Measurements from ENCODE around the gene USP28.
"Not testable (repeated sequence)": the region's sequence is repeated elsewhere in the genome, so short reads cannot be mapped to it uniquely, and the experiment has no call there.

USP28 gene

GRCh38 chr11:113835306-113835705 is 40.1 kb downstream of the USP28 start:
- no peak for DNase-seq (ENCODE audit: low read depth in 2 of 2)

DNA sequence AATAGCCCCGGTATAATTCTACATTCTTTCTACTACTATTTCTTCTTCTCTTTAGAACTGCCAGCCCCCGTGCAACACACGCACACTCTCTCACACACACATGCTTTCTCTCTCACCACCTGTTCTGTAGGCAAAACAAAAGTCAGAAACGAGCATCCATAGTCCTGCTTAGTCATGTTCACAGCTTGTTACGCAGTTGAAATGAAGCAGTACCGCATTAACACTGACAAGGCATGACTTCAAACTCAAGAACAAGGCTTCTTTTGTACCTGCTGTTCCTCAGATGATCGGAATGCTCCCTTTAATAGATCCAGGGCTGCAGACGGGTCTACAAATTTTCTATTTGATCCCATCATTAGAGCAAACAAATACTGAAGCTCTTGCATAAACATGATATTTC is 42.2 kb downstream of the USP28 start:
- DNase-seq (ENCODE audit: low read depth in 2 of 2), result no peak

DNA sequence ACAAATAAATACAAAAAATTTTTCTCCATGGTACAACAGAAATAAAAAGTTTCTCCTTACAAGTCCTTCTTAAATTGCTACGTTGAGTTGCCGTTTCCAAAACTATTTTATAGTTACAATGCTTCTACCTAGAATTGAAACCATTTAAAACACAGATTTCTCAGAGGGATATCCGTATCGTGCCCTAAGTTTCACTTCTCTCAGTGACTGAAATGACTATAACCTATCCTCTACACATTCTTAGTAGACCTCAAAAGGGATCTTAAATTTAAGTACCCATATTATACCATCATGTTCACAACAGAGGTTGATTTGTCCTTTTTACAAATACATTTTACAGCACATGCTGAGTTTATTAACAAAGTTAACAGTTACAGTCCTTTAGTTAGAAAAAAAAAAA is 44.1 kb downstream of the USP28 start:
- DNase-seq (ENCODE audit: low read depth in 2 of 2), result no peak

DNA sequence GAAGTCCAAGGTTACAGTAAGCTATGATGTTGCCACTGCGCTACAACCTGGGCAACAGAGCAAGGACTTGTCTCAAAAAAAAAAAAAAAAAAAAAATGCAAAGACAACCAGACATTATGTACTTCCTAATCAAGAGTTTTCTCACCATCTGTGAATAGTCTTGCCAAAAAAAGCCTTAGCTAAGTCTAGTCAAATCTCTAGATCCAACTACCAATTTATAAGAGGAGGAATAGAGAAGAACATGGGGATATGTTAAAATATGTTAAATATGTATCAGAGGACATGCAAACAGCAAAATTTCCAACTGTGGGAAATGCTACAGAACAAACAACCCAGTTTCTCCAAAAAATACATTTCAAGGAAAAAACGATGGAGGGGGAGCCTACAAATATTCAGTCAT is 45.6 kb downstream of the USP28 start:
- no peak for DNase-seq (ENCODE audit: low read depth in 2 of 2)

DNA sequence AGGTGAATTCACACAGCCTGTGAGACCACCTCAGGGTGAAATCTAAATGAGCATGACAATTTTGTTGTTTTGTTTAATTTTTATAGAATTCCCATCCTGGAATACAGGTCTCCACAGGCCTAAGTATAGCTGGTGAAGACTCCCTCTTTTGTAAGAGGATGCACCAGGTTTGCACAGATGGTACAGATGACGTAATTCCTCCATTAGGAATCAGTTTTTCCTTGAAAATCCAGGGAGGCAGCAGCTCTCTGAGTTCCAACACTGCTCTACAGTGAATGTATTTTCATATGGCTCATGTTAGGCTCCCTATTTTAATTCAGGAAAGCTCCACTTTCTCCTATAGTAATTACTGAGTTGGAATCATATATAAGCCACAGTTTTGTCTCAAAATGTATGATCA is 47.2 kb downstream of the USP28 start:
- DNase-seq (ENCODE audit: low read depth in 2 of 2), result no peak

DNA sequence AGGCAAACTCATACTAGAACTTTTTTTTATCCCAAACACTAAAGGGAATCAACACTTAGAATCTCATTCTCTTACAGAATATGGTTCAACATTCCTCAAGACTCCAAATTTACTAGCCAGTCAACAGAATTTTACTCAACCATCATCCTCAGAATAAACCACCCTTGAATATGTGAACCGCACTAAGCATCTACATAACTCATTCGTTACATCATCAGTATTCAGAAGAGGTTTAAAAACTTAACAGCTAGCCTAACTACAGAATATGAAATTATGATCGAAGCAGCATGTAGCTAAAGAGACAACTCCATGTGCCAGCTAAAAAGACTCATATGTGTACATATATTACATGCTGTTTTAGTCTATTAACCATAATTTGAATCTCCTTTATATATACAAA is 47.9 kb downstream of the USP28 start:
- no peak for DNase-seq (ENCODE audit: low read depth in 2 of 2)

- no peak for DNase-seq (ENCODE audit: low read depth in 2 of 2)
These were observed 56.9 kb downstream of the USP28 start for GRCh38 chr11:113818426-113818825.

DNA sequence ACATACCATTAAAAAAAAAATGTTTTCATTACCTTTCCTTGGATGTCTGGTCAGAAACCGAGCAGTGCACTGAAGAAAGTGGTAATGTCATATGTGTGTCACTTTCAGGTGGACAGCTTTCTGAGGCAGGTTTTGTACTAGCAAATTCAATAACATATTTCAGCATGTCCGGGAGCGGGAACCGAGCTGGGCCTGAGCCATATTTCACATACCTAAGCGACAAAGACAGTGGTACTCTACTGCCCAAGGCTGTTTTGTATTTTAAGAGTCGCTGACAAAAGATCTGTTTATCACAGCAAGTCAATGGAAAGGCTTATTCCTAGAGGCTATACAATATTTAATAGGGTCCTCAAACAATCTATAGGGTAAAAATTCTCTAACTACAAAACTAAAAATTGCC is 57.7 kb downstream of the USP28 start:
- no peak for DNase-seq (ENCODE audit: low read depth in 2 of 2)

GRCh38 chr11:113817162-113817561 is 58.2 kb downstream of the USP28 start:
- no peak for DNase-seq (ENCODE audit: low read depth in 2 of 2)

DNA sequence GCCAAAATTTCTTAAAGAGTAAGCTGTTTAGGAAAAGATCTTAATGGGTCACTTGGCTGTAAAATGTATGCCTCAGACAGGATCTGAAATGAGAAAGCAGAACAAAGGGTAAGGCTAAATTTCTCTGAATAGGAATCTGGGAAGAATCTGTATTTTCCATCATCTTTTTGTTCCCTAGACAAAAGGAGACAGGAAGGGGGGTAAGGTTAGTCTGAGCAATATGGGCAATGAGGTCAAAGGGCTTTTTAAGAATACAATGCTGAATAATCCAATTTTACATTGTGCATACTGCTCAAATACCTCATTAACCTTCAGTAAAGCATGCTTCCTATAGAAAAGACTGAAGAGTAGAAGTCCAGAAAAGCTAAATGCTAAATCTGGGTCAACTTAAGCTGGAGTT is 61.2 kb downstream of the USP28 start:
- no peak for DNase-seq (ENCODE audit: low read depth in 2 of 2)

DNA sequence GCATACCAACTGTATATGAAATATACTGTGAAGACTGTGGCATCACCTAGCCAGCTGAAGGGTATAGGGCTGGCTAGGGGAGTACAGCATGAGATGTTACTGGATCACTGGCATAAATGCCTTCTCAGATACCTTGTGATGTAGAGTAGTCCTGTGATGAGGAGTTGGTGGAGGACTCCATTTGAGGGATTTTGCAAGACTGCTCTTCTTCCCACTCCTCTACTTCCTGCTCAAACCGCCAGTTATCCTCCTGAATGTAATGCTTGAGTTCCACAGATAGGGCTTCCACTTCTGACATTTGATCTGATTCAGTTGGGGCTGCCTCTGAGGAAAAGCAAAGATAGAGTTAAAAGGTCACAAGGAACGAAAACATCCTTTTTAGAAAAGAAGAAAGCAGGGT is 66.4 kb downstream of the USP28 start:
- DNase-seq (ENCODE audit: low read depth in 2 of 2), result no peak

DNA sequence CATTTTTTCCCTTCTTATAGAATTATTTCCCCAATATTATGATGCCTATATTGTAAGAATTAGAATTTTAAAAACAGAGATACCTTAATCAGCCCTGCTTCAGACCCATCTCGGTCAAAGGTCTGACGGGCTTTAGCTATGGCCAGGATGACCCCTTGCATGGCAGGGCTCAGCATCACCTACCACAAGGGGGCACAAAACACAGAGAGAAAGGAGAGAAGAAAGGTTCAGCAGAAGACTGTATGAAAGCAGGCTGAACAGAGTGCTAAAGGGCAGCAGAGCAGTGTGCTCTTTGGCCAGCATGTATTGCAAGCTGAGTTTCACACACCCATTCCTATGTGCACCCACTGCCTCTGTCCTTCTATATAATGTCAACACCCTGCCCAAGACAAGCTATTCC is 69.0 kb downstream of the USP28 start:
- no peak for DNase-seq (ENCODE audit: low read depth in 2 of 2)

- no peak for DNase-seq (ENCODE audit: low read depth in 2 of 2)
These were observed 69.7 kb downstream of the USP28 start for GRCh38 chr11:113805640-113806039.

DNA sequence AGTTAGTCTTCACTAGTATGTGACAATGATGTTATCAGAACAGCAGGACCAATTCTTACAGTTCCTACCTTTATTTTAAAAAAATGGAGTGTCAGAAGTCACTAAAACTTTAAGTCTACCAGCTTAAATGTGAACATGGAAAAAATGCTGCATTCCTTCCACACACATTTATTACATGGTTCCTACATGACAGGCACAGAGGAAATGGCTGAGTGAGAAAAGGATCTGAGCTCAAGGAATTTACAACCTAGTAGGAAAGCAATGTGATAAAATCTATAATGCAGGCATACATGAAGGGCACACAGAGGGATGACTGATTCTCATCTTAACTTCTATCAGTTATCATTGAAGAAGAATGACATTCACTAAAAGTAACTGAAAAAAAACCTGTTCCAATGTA is 72.8 kb downstream of the USP28 start:
- DNase-seq (ENCODE audit: low read depth in 2 of 2), result no peak

DNA sequence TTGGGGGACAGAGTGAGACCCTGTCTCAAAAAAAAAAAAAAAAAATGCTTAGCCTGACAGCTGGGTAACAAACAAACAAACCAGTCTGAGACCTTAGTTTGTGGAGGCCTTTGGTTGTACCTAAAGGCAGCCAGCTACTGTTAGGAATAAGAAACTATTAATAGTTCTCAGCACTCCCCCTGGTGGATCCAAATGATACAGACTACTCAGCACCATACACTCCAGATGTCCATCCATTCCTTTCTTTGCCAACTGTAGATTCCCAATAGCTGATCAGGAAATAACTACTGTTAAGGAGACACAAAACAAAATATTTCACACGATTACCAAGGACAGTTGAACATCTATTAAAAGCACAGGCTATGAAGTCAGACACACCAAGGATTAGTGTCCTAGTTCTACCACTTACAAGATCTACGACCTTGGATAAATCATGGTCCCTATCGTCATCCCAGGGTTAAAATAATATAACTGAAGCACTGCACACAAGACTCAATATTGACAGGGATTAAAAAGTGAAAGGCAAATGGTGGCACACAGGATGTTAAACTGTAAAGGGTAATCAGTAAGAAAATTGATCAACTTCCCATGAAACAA is 78.6 kb downstream of the USP28 start:
- DNase-seq (ENCODE audit: low read depth in 2 of 2), result no peak

DNA sequence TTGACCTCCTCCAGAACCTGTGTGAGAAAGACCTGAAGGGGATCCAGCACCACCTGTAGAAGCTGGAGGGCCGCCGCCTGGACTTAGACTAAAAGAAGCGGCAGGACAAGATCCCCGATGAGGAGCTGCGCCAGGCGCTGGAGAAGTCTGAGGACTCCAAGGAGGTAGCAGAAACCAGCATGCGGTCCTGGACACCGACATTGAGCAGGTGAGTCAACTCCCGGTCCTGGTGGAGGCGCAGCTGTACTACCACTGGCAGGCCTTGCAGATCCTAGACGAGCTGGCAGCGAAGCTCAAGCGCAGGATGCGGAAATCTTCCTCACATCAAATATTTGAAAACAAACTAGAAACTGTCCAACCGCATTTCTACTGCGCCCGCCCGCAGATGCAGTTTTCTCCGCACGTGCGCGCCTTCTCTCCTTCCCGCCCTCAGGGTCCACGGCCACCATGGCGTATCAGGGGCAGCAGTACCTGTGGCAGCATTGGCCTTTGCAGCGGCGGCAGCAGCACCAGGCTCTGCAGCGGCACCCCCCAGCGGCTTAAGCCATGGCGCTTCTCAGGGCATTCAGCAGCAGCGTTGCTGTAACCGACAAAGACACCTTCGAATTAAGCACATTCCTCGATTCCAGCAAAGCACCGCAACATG is 85.6 kb downstream of the USP28 start:
- no peak for DNase-seq (ENCODE audit: low read depth in 2 of 2)

GRCh38 chr11:113789016-113789415 is 86.4 kb downstream of the USP28 start:
- DNase-seq (ENCODE audit: low read depth in 2 of 2), result not testable (repeated sequence)

- DNase-seq (ENCODE audit: low read depth in 2 of 2), result no peak
These were observed 93.2 kb downstream of the USP28 start for GRCh38 chr11:113782134-113782533.

GRCh38 chr11:113781682-113782081 is 93.7 kb downstream of the USP28 start:
- DNase-seq (ENCODE audit: low read depth in 2 of 2), result no peak

- DNase-seq (ENCODE audit: low read depth in 2 of 2), result no peak
These were observed 95.9 kb downstream of the USP28 start, which contains the start of gene CLDN25 for GRCh38 chr11:113779496-113779895. Gene CLDN25 (plus strand): TSS chr11:113779796. CDS start chr11:113779796, 0 bp downstream.

GRCh38 chr11:113778111-113778910 is 97.1 kb downstream of the USP28 start:
- DNase-seq (ENCODE audit: low read depth in 2 of 2), result no peak

GRCh38 chr11:113774174-113774503 is 101.2 kb downstream of the USP28 start:
- DNase-seq (ENCODE audit: low read depth in 2 of 2), result no peak
